GM13977 (cell line): ENCODE measurements around the gene CFAP61.

Experiments used
- DNase-seq: peaks from one replicate; pipeline ENCODE4 v3.0.0; 2012; ENCODE audit warnings: low spot score
- in situ Hi-C: fragments of 300-500 bp; cut with MboI; formaldehyde crosslinking; loops from one replicate; pipeline ENCODE4 v1.12.0; 2022; ENCODE audit warnings: low sequenced_read_pairs, low pct_unique_long_range_greater_than_20kb, mixed read lengths, inconsistent platforms; ENCODE audit not compliant: unreplicated experiment
- TF ChIP-seq, protein P1 (sequence below): IDR thresholded peaks from 2 replicates; pipeline ENCODE4 v1.5.1; 2012; ENCODE audit warnings: mild to moderate bottlenecking, control low read depth; ENCODE audit not compliant: insufficient read depth; ENCODE audit errors: extremely low read depth, missing control alignments

Gene CFAP61

DNA sequence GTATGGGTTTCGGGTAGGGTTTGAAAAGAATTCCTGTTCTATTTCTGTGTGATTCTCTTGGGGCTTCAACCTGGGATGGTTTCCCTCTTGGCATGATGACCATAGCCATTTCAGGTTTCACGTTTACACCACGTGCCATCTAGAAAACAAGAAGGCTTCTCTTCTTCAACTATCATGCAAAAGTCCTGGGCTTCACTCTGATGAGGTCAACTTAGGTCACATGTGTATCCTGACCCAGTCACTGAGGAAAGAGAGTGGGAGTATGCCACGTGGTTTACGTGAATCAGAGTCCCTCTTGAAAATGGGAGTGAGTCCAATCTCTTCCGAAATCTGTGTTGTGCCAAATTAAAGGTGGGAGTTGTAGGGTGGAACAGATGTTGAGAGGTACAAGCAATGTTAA lies 174.2 kb downstream of the CFAP61 start:
- in situ Hi-C loops, result loop anchor here (25.0 kb wide), 1 partner anchor 139 kb away; no protein-coding TSS in a partner anchor
- TF ChIP-seq, protein P1, sequence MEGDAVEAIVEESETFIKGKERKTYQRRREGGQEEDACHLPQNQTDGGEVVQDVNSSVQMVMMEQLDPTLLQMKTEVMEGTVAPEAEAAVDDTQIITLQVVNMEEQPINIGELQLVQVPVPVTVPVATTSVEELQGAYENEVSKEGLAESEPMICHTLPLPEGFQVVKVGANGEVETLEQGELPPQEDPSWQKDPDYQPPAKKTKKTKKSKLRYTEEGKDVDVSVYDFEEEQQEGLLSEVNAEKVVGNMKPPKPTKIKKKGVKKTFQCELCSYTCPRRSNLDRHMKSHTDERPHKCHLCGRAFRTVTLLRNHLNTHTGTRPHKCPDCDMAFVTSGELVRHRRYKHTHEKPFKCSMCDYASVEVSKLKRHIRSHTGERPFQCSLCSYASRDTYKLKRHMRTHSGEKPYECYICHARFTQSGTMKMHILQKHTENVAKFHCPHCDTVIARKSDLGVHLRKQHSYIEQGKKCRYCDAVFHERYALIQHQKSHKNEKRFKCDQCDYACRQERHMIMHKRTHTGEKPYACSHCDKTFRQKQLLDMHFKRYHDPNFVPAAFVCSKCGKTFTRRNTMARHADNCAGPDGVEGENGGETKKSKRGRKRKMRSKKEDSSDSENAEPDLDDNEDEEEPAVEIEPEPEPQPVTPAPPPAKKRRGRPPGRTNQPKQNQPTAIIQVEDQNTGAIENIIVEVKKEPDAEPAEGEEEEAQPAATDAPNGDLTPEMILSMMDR, result no peak
- DNase-seq, result no peak

DNA sequence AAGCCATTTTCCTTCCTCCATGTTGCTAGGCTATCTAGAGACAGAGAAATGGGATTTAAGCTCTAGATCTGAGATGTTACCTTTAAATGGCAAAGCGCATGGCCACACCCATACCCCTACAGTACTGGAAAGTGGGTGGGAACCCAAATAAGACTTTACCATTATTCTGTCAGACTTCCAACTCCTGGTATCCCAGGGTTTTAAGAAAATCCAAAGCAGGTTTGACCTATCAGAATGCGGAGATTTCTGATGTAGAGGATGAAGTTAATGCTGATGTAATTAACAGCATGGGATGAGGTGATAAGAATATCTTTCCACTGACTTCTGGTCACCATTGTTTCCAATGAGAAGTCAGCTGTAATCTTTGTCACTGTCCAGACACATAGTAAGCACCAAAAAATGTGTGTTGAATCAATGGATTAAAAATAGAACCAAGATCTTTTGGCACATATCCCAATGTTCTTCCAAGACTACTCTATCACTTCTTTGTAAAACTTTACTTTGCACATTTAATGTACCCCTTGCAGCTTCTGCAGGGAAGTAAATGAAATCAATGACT lies 174.8 kb downstream of the CFAP61 start:
- TF ChIP-seq, protein P1, result no peak
- in situ Hi-C loops, result loop anchor here (25.0 kb wide), 1 partner anchor 140 kb away; no protein-coding TSS in a partner anchor
- DNase-seq, result no peak

DNA sequence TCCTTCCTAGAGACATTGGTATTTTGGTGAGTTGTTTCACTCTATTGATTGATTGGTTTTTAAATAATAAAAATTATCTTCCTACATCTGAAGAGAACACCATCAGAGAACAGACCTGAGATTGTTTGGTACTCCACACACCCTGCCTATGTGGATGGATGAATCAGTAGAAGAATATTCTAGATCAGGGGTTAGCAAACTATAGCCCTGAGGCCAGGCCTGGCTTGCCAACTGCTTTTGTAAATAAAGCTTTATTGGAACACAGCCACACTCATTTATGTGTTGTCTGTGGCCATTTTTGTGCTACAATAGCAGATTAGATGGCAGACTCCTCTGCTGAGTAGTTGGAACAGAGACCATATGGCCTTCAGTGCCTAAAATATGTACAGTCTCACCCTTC lies 176.0 kb downstream of the CFAP61 start:
- DNase-seq, result no peak
- TF ChIP-seq, protein P1, result no peak
- in situ Hi-C loops, result loop anchor here (25.0 kb wide), 1 partner anchor 141 kb away; no protein-coding TSS in a partner anchor

GRCh38 chr20:20229595-20229994 lies 177.3 kb downstream of the CFAP61 start:
- DNase-seq, result no peak
- TF ChIP-seq, protein P1, result no peak
- in situ Hi-C loops, result loop anchor here (25.0 kb wide), 1 partner anchor 142 kb away; no protein-coding TSS in a partner anchor

DNA sequence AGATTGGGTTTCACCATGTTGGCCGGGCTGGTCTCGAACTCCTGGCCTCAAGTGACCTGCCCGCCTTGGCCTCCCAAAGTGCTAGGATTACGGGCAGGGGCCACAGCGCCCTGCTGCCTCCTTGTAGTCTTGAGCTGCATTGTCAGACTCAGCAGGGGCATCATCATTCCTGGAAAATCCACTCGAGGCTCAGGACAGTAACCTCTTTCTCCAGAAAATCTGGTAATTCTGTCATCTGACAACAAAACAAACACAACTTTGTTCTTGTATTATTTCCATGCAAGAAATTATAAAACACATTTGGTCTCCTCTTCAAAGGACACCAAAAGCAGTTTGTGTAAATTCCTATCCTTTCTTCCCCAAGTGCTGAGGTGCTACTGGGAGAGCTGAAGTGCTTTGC lies 178.4 kb downstream of the CFAP61 start:
- in situ Hi-C loops, result loop anchor here (25.0 kb wide), 1 partner anchor 143 kb away; no protein-coding TSS in a partner anchor

DNA sequence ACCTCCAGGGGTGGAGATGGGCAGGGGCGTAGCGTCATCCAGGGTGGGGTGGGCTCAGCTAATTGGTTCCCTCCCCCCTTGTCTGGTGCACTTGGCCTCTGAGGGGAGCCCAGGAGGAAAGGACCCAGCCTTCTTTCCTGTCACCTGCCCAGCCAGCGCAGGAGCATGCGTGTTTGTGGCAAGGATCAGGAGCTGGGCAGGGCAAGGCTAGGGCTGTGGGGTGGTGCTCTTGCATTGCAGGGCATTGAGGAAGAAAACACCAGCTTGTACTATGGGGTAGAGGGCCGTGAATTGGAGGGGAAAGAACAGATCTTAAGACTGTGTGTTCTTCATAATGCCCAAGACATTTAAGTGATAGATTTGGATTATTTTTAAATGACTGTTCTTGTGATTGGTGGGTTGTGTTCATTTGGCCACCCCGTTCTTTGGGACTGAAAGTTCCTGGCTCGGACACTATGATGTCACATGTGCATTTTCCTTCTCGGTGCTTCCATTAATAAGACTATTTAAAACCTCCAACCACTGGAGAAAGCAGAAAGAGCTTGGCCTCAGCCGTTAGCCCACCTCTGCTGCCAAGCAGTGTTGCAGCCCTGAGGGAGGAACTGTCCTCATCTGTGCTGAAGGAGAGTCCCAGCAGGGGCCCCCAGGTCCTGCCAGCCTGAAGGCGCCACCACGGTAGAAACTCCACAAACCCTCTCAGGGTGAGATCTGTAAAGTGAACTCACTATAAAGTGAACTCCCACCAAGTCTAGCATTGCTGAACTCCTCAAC lies 179.4 kb downstream of the CFAP61 start:
- TF ChIP-seq, protein P1, result no peak
- in situ Hi-C loops, result loop anchor here (25.0 kb wide), 1 partner anchor 144 kb away; no protein-coding TSS in a partner anchor
- no peak for DNase-seq

More for the DNA sequence above, 178.4 kb downstream of the CFAP61 start:
- TF ChIP-seq, protein P1, result no peak
- no peak for DNase-seq
